Neural cell (in vitro differentiated cells): ENCODE results near the gene GTPBP4. TPM values are rescaled to one million over a fixed set of nuclear protein-coding genes. Genes with fewer than 3 reads are reported as not detected.

ENCODE experiments used
- H2AFZ ChIP-seq: fragments of 200-600, 300-800 bp; sonication (generic), shearing (Covaris generic); 2 replicates; pipeline ENCODE4 v1.6.0; 2014; ENCODE audit warnings: low read depth, mild to moderate bottlenecking, antibody characterized with exemption, low read length, moderate library complexity
- H3F3A ChIP-seq: fragments of 200-600 bp; shearing (Covaris generic); 2 replicates; pipeline ENCODE4 v1.6.1; 2016; ENCODE audit warnings: mild to moderate bottlenecking, moderate library complexity, mixed read lengths, antibody characterized with exemption, low read length; ENCODE audit not compliant: insufficient read depth, poor library complexity, severe bottlenecking
- H3K27ac ChIP-seq: fragments of 200-600, 300-800 bp; sonication (generic), shearing (Covaris generic); 2 replicates; pipeline ENCODE4 v1.5.1; 2014; ENCODE audit warnings: mild to moderate bottlenecking, low read length, moderate library complexity
- H3K27me3 ChIP-seq: fragments of 300-800, 200-600 bp; sonication (generic), shearing (Covaris generic); 2 replicates; pipeline ENCODE4 v1.6.0; 2014; ENCODE audit warnings: mild to moderate bottlenecking, low read depth, low read length, moderate library complexity; ENCODE audit not compliant: insufficient read depth
- H3K36me3 ChIP-seq: fragments of 300-800, 200-600 bp; sonication (generic), shearing (Covaris generic); 2 replicates; pipeline ENCODE4 v1.5.1; 2014; ENCODE audit warnings: mild to moderate bottlenecking, antibody characterized with exemption, low read length, moderate library complexity; ENCODE audit not compliant: insufficient read depth
- H3K4me2 ChIP-seq: fragments of 300-800, 200-600 bp; sonication (generic), shearing (Covaris generic); 2 replicates; pipeline ENCODE4 v1.6.0; 2014; ENCODE audit warnings: mild to moderate bottlenecking, low read length
- H3K4me3 ChIP-seq: fragments of 300-800, 200-600 bp; sonication (generic), shearing (Covaris generic); 2 replicates; pipeline ENCODE4 v1.5.1; 2014; ENCODE audit warnings: mild to moderate bottlenecking, low read length, moderate library complexity
- H3K79me2 ChIP-seq: fragments of 200-600 bp; shearing (Covaris generic); replicated peaks from 2 replicates; pipeline ENCODE4 v1.6.0; 2014; ENCODE audit warnings: mild to moderate bottlenecking, low read length, moderate library complexity; ENCODE audit not compliant: insufficient read depth
- H3K9ac ChIP-seq: fragments of 300-800, 200-600 bp; sonication (generic), shearing (Covaris generic); 2 replicates; pipeline ENCODE4 v1.6.1; 2016; ENCODE audit warnings: mild to moderate bottlenecking, low read length, mixed read lengths
- H3K9me2 ChIP-seq: fragments of 200-600 bp; shearing (Covaris generic); 2 replicates; pipeline ENCODE4 v1.6.1; 2016; ENCODE audit warnings: mild to moderate bottlenecking, low read length, mixed read lengths; ENCODE audit not compliant: insufficient read depth
- H3K9me3 ChIP-seq: fragments of 200-600, 300-800 bp; sonication (generic), shearing (Covaris generic); 2 replicates; pipeline ENCODE4 v1.6.1; 2016; ENCODE audit warnings: mild to moderate bottlenecking, mixed run types, low read length, moderate library complexity, mixed read lengths
- H4K20me1 ChIP-seq: fragments of 200-600 bp; shearing (Covaris generic); 2 replicates; pipeline ENCODE4 v1.6.1; 2016; ENCODE audit warnings: mild to moderate bottlenecking, mixed run types; ENCODE audit not compliant: insufficient read depth
- EP300 ChIP-seq: fragments of 450-650 bp; conservative IDR thresholded peaks from 2 replicates; pipeline ENCODE4 v1.6.1; 2014; ENCODE audit warnings: antibody characterized with exemption, mild to moderate bottlenecking, moderate library complexity; ENCODE audit not compliant: poor library complexity, severe bottlenecking
- EZH2 ChIP-seq: fragments of 200-600, 300-800 bp; shearing (Covaris generic), sonication (generic); IDR thresholded peaks from 2 replicates; pipeline ENCODE4 v1.6.1; 2014; ENCODE audit warnings: antibody characterized with exemption, low read length, borderline replicate concordance, mild to moderate bottlenecking; ENCODE audit not compliant: insufficient read depth, poor library complexity, severe bottlenecking
- MXI1 ChIP-seq: fragments of 450-650 bp; conservative IDR thresholded peaks from 2 replicates; pipeline ENCODE4 v1.6.1; 2014; ENCODE audit warnings: antibody characterized with exemption, mild to moderate bottlenecking; ENCODE audit not compliant: poor library complexity, severe bottlenecking
- POLR2AphosphoS5 ChIP-seq: IDR thresholded peaks from 2 replicates; pipeline ENCODE4 v1.6.1; 2012
- RAD21 ChIP-seq: fragments of 450-650 bp; conservative IDR thresholded peaks from 2 replicates; pipeline ENCODE4 v1.6.1; 2014; ENCODE audit warnings: antibody characterized with exemption, mild to moderate bottlenecking, moderate library complexity
- SMC3 ChIP-seq: fragments of 450-650 bp; conservative IDR thresholded peaks from 2 replicates; pipeline ENCODE4 v1.6.1; 2014; ENCODE audit warnings: antibody characterized with exemption, mild to moderate bottlenecking, moderate library complexity; ENCODE audit not compliant: poor library complexity
- TAF1 ChIP-seq: IDR thresholded peaks from 2 replicates; pipeline ENCODE4 v1.6.1; 2012; ENCODE audit warnings: low read depth
- polyA plus RNA-seq: library from polyadenylated mRNA; depleted of rRNA; stranded (reverse); fragments of >200 nt; gene quantifications from 2 replicates; pipeline ENCODE4 v1.2.3, GENCODE V29; 2014
- TF ChIP-seq, protein P1 (sequence below): IDR thresholded peaks from 2 replicates; pipeline ENCODE4 v1.6.1; 2012; ENCODE audit warnings: borderline replicate concordance
- TF ChIP-seq, protein P2 (sequence below): fragments of 450-650 bp; IDR thresholded peaks from 2 replicates; pipeline ENCODE4 v1.5.1; 2014; ENCODE audit warnings: antibody characterized with exemption, mild to moderate bottlenecking, moderate library complexity; ENCODE audit not compliant: poor library complexity, severe bottlenecking

Gene GTPBP4
- polyA plus RNA-seq, 1 donor from 2014 or later: 32.7 TPM

GRCh38 chr10:964321-964987 lies 23.8 kb upstream of the GTPBP4 start:
- no peaks in the 10 kb centered on the region for H3K27me3 ChIP-seq
- H2AFZ ChIP-seq: no peak overlapping the region
- no peaks in the 10 kb centered on the region for H3K9me2 ChIP-seq
- no peaks in the 10 kb centered on the region for H3K9me3 ChIP-seq
- H3K27ac ChIP-seq: no peak overlapping the region
- no peaks in the 10 kb centered on the region for H3K36me3 ChIP-seq
- H3F3A ChIP-seq: no peaks in the 10 kb centered on the region
- H3K9ac ChIP-seq: no peak overlapping the region
- TF ChIP-seq POLR2AphosphoS5: no peak
- no peak for TF ChIP-seq EZH2
- no peak for TF ChIP-seq SMC3
- TF ChIP-seq, protein P1, sequence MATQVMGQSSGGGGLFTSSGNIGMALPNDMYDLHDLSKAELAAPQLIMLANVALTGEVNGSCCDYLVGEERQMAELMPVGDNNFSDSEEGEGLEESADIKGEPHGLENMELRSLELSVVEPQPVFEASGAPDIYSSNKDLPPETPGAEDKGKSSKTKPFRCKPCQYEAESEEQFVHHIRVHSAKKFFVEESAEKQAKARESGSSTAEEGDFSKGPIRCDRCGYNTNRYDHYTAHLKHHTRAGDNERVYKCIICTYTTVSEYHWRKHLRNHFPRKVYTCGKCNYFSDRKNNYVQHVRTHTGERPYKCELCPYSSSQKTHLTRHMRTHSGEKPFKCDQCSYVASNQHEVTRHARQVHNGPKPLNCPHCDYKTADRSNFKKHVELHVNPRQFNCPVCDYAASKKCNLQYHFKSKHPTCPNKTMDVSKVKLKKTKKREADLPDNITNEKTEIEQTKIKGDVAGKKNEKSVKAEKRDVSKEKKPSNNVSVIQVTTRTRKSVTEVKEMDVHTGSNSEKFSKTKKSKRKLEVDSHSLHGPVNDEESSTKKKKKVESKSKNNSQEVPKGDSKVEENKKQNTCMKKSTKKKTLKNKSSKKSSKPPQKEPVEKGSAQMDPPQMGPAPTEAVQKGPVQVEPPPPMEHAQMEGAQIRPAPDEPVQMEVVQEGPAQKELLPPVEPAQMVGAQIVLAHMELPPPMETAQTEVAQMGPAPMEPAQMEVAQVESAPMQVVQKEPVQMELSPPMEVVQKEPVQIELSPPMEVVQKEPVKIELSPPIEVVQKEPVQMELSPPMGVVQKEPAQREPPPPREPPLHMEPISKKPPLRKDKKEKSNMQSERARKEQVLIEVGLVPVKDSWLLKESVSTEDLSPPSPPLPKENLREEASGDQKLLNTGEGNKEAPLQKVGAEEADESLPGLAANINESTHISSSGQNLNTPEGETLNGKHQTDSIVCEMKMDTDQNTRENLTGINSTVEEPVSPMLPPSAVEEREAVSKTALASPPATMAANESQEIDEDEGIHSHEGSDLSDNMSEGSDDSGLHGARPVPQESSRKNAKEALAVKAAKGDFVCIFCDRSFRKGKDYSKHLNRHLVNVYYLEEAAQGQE: no peak
- no peak for TF ChIP-seq TAF1
- no peak for TF ChIP-seq RAD21
- TF ChIP-seq, protein P2, sequence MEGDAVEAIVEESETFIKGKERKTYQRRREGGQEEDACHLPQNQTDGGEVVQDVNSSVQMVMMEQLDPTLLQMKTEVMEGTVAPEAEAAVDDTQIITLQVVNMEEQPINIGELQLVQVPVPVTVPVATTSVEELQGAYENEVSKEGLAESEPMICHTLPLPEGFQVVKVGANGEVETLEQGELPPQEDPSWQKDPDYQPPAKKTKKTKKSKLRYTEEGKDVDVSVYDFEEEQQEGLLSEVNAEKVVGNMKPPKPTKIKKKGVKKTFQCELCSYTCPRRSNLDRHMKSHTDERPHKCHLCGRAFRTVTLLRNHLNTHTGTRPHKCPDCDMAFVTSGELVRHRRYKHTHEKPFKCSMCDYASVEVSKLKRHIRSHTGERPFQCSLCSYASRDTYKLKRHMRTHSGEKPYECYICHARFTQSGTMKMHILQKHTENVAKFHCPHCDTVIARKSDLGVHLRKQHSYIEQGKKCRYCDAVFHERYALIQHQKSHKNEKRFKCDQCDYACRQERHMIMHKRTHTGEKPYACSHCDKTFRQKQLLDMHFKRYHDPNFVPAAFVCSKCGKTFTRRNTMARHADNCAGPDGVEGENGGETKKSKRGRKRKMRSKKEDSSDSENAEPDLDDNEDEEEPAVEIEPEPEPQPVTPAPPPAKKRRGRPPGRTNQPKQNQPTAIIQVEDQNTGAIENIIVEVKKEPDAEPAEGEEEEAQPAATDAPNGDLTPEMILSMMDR: no peak
- no peak for TF ChIP-seq MXI1
- no peak for TF ChIP-seq EP300
- no peaks in the 10 kb centered on the region for H4K20me1 ChIP-seq
- H3K4me3 ChIP-seq: no peak overlapping the region
- no peak overlapping the region for H3K4me2 ChIP-seq
- H3K79me2 ChIP-seq: no peaks in the 10 kb centered on the region

DNA sequence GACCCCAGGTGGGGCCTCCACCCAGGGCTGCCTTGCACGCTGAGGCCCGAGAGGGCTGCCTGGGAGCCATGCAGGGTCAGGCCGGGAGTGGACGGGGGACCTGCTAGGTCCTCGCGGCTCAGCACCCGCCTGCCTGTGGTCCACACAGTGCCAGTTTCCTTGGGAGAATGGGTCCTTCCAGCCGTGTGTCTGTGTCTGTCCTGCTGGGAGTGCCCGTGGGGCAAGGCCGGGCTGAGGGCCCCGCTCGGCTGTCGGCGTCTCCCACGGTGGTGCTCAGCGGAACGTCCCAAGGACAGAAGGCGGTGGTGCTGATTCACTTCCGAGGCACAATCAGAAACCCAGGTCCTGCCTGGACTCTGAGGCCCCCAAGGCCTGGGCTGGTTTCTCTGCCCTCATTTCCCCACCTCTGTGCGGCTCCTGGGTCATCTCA lies 23.2 kb upstream of the GTPBP4 start:
- Histone ChIP-seq H3K9me2 (no peaks in the 10 kb centered on the region), H3K9ac (no peak overlapping the region), H3K27me3 (no peaks in the 10 kb centered on the region), H2AFZ (no peak overlapping the region), H3K27ac (no peak overlapping the region), H4K20me1 (no peaks in the 10 kb centered on the region), H3K4me2 (no peak overlapping the region), H3K36me3 (no peaks in the 10 kb centered on the region), H3K4me3 (no peak overlapping the region), H3K79me2 (no peaks in the 10 kb centered on the region), H3F3A (no peaks in the 10 kb centered on the region), H3K9me3 (no peaks in the 10 kb centered on the region)
- TF ChIP-seq TAF1 (no peak), EP300 (no peak), RAD21 (no peak), SMC3 (no peak), MXI1 (no peak), EZH2 (no peak), POLR2AphosphoS5 (no peak)
- TF ChIP-seq, protein P1: no peak
- TF ChIP-seq, protein P2: no peak
